SK-N-SH treated with all-trans-retinoic acid at 6 μM for 48 hours (cell line): ENCODE results near the gene RB1.

Experiments used
- ATAC-seq: fragments of 200-7000 bp; cut with Tn5 transposase; 3 replicates; pipeline ENCODE4 v1.9.1; 2020; ENCODE audit warnings: mild to moderate bottlenecking, moderate library complexity
- ARNTL ChIP-seq: fragments of 450-650 bp; formaldehyde crosslinking; IDR thresholded peaks from 2 replicates; pipeline ENCODE4 v1.5.0; 2020; ENCODE audit warnings: low read depth, mild to moderate bottlenecking, moderate library complexity, borderline replicate concordance
- BACH2 ChIP-seq: fragments of 250-450 bp; sonication (Bioruptor Pico); IDR thresholded peaks from 2 replicates; pipeline ENCODE4 v1.9.0; 2021; ENCODE audit warnings: mild to moderate bottlenecking, borderline replicate concordance
- CSDC2 ChIP-seq: fragments of 250-450 bp; sonication (Bioruptor Pico); IDR thresholded peaks from 2 replicates; pipeline ENCODE4 v1.5.0; 2020; ENCODE audit warnings: mild to moderate bottlenecking, moderate library complexity
- ESRRG ChIP-seq: fragments of 250-450 bp; sonication (Bioruptor Pico); IDR thresholded peaks from 2 replicates; pipeline ENCODE4 v1.6.1; 2021; ENCODE audit warnings: mild to moderate bottlenecking
- GLIS3 ChIP-seq: fragments of 250-450 bp; sonication (Bioruptor Pico); IDR thresholded peaks from 2 replicates; pipeline ENCODE4 v1.5.0; 2020; ENCODE audit warnings: mild to moderate bottlenecking, moderate library complexity
- ISL1 ChIP-seq: fragments of 250-450 bp; sonication (Bioruptor Pico); IDR thresholded peaks from 2 replicates; pipeline ENCODE4 v2.1.2; 2022; ENCODE audit warnings: mild to moderate bottlenecking, moderate library complexity
- OSR1 ChIP-seq: fragments of 250-450 bp; sonication (Bioruptor Pico); IDR thresholded peaks from 2 replicates; pipeline ENCODE4 v1.8.0; 2022; ENCODE audit warnings: moderate library complexity, mild to moderate bottlenecking, inconsistent platforms
- POU6F1 ChIP-seq: fragments of 250-450 bp; sonication (Bioruptor Pico); IDR thresholded peaks from 2 replicates; pipeline ENCODE4 v1.8.0; 2021; ENCODE audit warnings: low read depth, mild to moderate bottlenecking, moderate library complexity, borderline replicate concordance
- PPARA ChIP-seq: fragments of 250-450 bp; sonication (Bioruptor Pico); IDR thresholded peaks from 2 replicates; pipeline ENCODE4 v1.5.0; 2020; ENCODE audit warnings: mild to moderate bottlenecking, borderline replicate concordance
- RARB ChIP-seq: fragments of 250-450 bp; sonication (Bioruptor Pico); IDR thresholded peaks from 2 replicates; pipeline ENCODE4 v1.8.0; 2021; ENCODE audit warnings: mild to moderate bottlenecking, moderate library complexity
- SNAI2 ChIP-seq: fragments of 250-450 bp; sonication (Bioruptor Pico); IDR thresholded peaks from 2 replicates; pipeline ENCODE4 v1.5.0; 2020; ENCODE audit warnings: mild to moderate bottlenecking, moderate library complexity
- TCF4 ChIP-seq: fragments of 250-450 bp; sonication (Bioruptor Pico); IDR thresholded peaks from 2 replicates; pipeline ENCODE4 v1.8.0; 2021; ENCODE audit warnings: mild to moderate bottlenecking, moderate library complexity, borderline replicate concordance
- TOX ChIP-seq: fragments of 250-450 bp; sonication (Bioruptor Pico); IDR thresholded peaks from 2 replicates; pipeline ENCODE4 v1.8.0; 2021; ENCODE audit warnings: mild to moderate bottlenecking, moderate library complexity, borderline replicate concordance
- ZC3H10 ChIP-seq: fragments of 250-450 bp; sonication (Bioruptor Pico); IDR thresholded peaks from 2 replicates; pipeline ENCODE4 v1.5.1; 2021; ENCODE audit warnings: mild to moderate bottlenecking, moderate library complexity
- ZFP30 ChIP-seq: fragments of 450-650 bp; formaldehyde crosslinking; IDR thresholded peaks from 2 replicates; pipeline ENCODE4 v1.5.0; 2022; ENCODE audit warnings: mild to moderate bottlenecking, moderate library complexity
- ZNF70 ChIP-seq: fragments of 450-650 bp; formaldehyde crosslinking; IDR thresholded peaks from 2 replicates; pipeline ENCODE4 v1.5.0; 2020; ENCODE audit warnings: mild to moderate bottlenecking, moderate library complexity
- ZNF8 ChIP-seq: fragments of 450-650 bp; formaldehyde crosslinking; IDR thresholded peaks from 2 replicates; pipeline ENCODE4 v1.5.0; 2020; ENCODE audit warnings: mild to moderate bottlenecking, moderate library complexity
- TF ChIP-seq, protein P1 (sequence below): fragments of 250-450 bp; sonication (Bioruptor Pico); IDR thresholded peaks from 2 replicates; pipeline ENCODE4 v1.5.1; 2021; ENCODE audit warnings: mild to moderate bottlenecking, moderate library complexity
- TF ChIP-seq, protein P2 (sequence below): fragments of 250-450 bp; sonication (Bioruptor Pico); IDR thresholded peaks from 2 replicates; pipeline ENCODE4 v1.5.0; 2020; ENCODE audit warnings: mild to moderate bottlenecking, moderate library complexity
- TF ChIP-seq, protein P3 (sequence below): fragments of 250-450 bp; sonication (Bioruptor Pico); IDR thresholded peaks from 2 replicates; pipeline ENCODE4 v1.5.1; 2020; ENCODE audit warnings: low read depth, mild to moderate bottlenecking, moderate library complexity

Gene RB1

DNA sequence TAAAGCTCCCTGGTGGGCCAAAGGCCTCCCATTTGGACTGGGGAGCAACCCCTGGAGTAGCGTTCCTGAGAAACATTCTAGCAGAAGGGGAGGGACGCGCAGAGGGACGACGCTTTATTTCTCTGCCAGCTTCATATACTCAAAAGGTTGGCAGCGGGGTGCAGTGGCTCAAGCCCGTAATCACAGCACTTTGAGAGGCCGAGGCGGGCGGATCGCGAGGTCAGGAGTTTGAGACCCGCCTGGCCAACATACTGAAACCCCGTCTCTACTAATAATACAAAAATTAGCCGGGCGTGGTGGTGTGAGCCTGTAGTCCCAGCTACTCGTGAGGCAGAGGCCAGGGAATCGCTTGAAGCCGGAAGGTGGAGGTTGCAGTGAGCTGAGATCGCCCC, 16.8 kb downstream of the RB1 start:
- TF ChIP-seq ZNF8 (CRISPR knock-in tag): no peak
- TF ChIP-seq ZC3H10: no peak
- no peak for ATAC-seq

DNA sequence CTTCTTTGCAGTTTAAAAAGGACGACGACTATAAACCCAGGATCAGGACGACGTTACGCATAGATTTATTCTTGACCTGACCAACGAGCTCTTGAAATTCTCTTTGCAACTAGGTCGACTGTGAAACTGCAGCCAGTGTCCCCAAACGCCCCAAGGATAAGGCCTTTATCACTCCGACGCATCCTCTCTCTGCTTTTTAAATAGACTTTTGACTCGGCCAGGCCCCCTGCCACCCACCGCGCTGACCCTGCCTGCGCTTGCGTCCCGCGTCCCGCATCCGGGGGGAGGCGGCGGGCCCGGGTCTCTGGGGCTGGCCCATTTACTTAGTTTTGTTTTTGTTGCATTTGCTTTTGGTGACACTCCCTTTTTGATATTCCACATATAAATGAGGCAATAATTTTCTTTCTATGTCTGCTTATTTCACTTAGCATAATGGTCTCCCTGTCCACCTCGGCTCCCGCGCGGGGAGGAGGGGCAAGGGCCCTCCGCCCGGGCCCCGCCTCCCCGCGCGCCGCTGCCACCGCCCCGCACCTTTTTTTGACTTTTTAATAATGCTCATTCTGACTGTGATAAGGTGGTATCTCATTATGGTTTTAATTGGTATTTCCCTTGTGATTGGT, 17.4 kb downstream of the RB1 start:
- no peak for ATAC-seq
- TF ChIP-seq ISL1 (CRISPR knock-in tag) (no peak), ZC3H10 (no peak), BACH2 (no peak), RARB (CRISPR knock-in tag) (no peak), TOX (CRISPR knock-in tag) (no peak), ZNF70 (CRISPR knock-in tag) (no peak), PPARA (CRISPR knock-in tag) (no peak), SNAI2 (no peak), ARNTL (no peak), ZNF8 (CRISPR knock-in tag) (no peak), POU6F1 (CRISPR knock-in tag) (no peak)
- TF ChIP-seq, protein P1, sequence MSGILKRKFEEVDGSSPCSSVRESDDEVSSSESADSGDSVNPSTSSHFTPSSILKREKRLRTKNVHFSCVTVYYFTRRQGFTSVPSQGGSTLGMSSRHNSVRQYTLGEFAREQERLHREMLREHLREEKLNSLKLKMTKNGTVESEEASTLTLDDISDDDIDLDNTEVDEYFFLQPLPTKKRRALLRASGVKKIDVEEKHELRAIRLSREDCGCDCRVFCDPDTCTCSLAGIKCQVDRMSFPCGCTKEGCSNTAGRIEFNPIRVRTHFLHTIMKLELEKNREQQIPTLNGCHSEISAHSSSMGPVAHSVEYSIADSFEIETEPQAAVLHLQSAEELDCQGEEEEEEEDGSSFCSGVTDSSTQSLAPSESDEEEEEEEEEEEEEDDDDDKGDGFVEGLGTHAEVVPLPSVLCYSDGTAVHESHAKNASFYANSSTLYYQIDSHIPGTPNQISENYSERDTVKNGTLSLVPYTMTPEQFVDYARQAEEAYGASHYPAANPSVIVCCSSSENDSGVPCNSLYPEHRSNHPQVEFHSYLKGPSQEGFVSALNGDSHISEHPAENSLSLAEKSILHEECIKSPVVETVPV (CRISPR knock-in tag): no peak

GRCh38 chr13:48322294-48322693, 18.7 kb downstream of the RB1 start:
- no peak for ATAC-seq
- TF ChIP-seq CSDC2 (CRISPR knock-in tag) (no peak), ZFP30 (no peak), SNAI2 (no peak), RARB (CRISPR knock-in tag) (no peak), ZC3H10 (no peak), ARNTL (no peak), ZNF8 (CRISPR knock-in tag) (no peak), BACH2 (no peak), ISL1 (CRISPR knock-in tag) (no peak), POU6F1 (CRISPR knock-in tag) (no peak), ESRRG (CRISPR knock-in tag) (no peak), GLIS3 (CRISPR knock-in tag) (no peak), OSR1 (CRISPR knock-in tag) (no peak), TCF4 (CRISPR knock-in tag) (no peak), ZNF70 (CRISPR knock-in tag) (no peak), PPARA (CRISPR knock-in tag) (no peak)
- TF ChIP-seq, protein P2, sequence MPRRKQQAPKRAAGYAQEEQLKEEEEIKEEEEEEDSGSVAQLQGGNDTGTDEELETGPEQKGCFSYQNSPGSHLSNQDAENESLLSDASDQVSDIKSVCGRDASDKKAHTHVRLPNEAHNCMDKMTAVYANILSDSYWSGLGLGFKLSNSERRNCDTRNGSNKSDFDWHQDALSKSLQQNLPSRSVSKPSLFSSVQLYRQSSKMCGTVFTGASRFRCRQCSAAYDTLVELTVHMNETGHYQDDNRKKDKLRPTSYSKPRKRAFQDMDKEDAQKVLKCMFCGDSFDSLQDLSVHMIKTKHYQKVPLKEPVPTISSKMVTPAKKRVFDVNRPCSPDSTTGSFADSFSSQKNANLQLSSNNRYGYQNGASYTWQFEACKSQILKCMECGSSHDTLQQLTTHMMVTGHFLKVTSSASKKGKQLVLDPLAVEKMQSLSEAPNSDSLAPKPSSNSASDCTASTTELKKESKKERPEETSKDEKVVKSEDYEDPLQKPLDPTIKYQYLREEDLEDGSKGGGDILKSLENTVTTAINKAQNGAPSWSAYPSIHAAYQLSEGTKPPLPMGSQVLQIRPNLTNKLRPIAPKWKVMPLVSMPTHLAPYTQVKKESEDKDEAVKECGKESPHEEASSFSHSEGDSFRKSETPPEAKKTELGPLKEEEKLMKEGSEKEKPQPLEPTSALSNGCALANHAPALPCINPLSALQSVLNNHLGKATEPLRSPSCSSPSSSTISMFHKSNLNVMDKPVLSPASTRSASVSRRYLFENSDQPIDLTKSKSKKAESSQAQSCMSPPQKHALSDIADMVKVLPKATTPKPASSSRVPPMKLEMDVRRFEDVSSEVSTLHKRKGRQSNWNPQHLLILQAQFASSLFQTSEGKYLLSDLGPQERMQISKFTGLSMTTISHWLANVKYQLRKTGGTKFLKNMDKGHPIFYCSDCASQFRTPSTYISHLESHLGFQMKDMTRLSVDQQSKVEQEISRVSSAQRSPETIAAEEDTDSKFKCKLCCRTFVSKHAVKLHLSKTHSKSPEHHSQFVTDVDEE (CRISPR knock-in tag): no peak
- TF ChIP-seq, protein P1 (CRISPR knock-in tag): no peak
- TF ChIP-seq, protein P3, sequence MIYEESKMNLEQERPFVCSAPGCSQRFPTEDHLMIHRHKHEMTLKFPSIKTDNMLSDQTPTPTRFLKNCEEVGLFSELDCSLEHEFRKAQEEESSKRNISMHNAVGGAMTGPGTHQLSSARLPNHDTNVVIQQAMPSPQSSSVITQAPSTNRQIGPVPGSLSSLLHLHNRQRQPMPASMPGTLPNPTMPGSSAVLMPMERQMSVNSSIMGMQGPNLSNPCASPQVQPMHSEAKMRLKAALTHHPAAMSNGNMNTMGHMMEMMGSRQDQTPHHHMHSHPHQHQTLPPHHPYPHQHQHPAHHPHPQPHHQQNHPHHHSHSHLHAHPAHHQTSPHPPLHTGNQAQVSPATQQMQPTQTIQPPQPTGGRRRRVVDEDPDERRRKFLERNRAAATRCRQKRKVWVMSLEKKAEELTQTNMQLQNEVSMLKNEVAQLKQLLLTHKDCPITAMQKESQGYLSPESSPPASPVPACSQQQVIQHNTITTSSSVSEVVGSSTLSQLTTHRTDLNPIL: no peak
